Measurements from ENCODE around the gene ATF7.

DNA sequence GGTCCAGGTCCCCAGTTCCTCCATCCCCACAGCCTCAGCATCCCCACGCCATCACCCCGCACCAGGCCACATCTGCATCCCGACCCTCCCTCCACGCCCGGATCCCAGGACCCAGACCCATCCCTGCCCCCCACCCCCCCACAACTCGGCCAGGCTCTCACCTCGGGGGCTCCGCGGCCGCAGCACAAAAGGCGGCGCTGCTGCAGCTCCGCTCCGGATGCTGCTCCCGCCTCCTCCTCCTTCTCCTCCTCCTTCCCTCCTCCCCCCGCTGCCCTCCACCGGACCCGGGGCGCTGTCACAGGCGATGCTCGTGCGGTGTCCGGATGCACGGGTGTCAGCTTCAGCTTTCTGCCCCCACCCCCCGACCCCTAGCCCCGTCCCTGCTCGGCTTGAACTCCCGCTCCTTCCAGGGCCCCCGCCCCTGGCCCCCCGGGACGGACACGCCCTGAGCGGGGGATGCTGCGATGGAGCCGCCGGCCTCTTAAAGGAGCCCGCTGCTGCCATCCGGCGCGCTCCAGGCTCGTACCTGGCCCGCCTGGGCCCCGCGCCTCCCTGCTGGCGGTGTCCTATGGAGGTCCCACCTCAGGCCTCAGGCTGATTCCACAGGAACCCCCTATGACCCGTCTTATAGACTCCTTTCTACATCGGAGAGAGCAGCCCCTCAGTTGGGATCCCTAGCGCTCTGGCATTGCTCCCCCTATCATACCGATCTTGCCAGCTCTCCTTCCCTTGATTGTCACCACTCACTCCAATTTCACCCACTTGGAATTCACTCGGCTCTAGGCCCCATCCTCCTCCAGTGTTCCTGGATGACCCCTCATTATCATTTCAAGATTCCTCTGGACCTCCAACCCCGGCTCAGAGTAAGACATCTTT lies 126.7 kb downstream of the ATF7 start, which contains the start of gene MAP3K12:
- peak in 1 of 11 experiments; percentile 20 for TF ChIP-seq CTCF (IDR thresholded peaks at IDR 0.05 in 8 of 11, conservative IDR thresholded peaks at IDR 0.05 in 3 of 11)
- no peak for TF ChIP-seq POLR2A (IDR thresholded peaks at IDR 0.05)

All from spleen (tissue), 7 donors.